Panc1 (cell line): ENCODE measurements around the gene CYB5A. TPM values are rescaled to one million over a fixed set of nuclear protein-coding genes. Genes with fewer than 3 reads are reported as not detected.

ENCODE experiments used
- ATAC-seq: fragments of 200-7000 bp; cut with Tn5 transposase; 2 replicates; pipeline ENCODE4 v1.9.1; 2020; ENCODE audit warnings: mild to moderate bottlenecking, moderate library complexity
- BruUV-seq: library from RNA; stranded (reverse); fragments of 400-500 nt; replicated peaks from 2 replicates; lab custom pipeline; 2021; lab: Mats Ljungman, UMichigan
- CTCF ChIA-PET: fragments of 300-600 bp; sonication (Branson Sonifier 250); formaldehyde crosslinking; loops from one replicate; lab custom pipeline; 2022; ENCODE audit warnings: antibody characterized with exemption; lab: Charles Lee
- POLR2A ChIA-PET: fragments of 300-600 bp; sonication (Branson Sonifier 250); formaldehyde crosslinking; loops from one replicate; lab custom pipeline; 2022; ENCODE audit warnings: antibody characterized with exemption; lab: Charles Lee
- DNase-seq: peaks from one replicate; pipeline ENCODE4 v3.0.0-alpha.2; 2010; ENCODE audit warnings: low read depth, low spot score
- H3K27ac ChIP-seq: 2 replicates; pipeline ENCODE4 v1.5.1; 2011; ENCODE audit warnings: mild to moderate bottlenecking, low read length, inconsistent platforms
- H3K27me3 ChIP-seq: fragments of 200-500 bp; sonication (Bioruptor generic); 2 replicates; pipeline ENCODE4 v1.6.0; 2014; ENCODE audit warnings: low read length, inconsistent platforms; ENCODE audit not compliant: control insufficient read depth, insufficient read depth
- H3K36me3 ChIP-seq: fragments of 200-500 bp; sonication (Bioruptor generic); 2 replicates; pipeline ENCODE4 v1.5.1; 2014; ENCODE audit warnings: inconsistent platforms, mild to moderate bottlenecking, low read length, moderate library complexity; ENCODE audit not compliant: control insufficient read depth, insufficient read depth
- H3K4me1 ChIP-seq: 2 replicates; pipeline ENCODE4 v1.5.1; 2011; ENCODE audit warnings: inconsistent platforms, mild to moderate bottlenecking, low read length, moderate library complexity; ENCODE audit not compliant: control insufficient read depth, insufficient read depth
- H3K4me3 ChIP-seq, 2 experiments: 2 replicates each; pipeline ENCODE4 v1.5.1; 2011 to 2012; ENCODE audit warnings: low read depth in 2 of 2, low read length in 2 of 2, mild to moderate bottlenecking in 2 of 2, inconsistent platforms in 1 of 2, moderate library complexity in 1 of 2
- H3K9me3 ChIP-seq: fragments of 200-500 bp; sonication (Bioruptor generic); 2 replicates; pipeline ENCODE4 v1.5.1; 2014; ENCODE audit warnings: low read depth, mild to moderate bottlenecking, inconsistent platforms, low read length, moderate library complexity; ENCODE audit not compliant: control insufficient read depth, insufficient read depth
- CTCF ChIP-seq: fragments of 450-650 bp; IDR thresholded peaks from 2 replicates; pipeline ENCODE4 v1.5.1; 2017; ENCODE audit warnings: mild to moderate bottlenecking
- POLR2AphosphoS5 ChIP-seq: IDR thresholded peaks from 2 replicates; pipeline ENCODE4 v1.6.1; 2012; ENCODE audit warnings: mild to moderate bottlenecking, low read depth, low read length, moderate library complexity
- REST ChIP-seq, 2 experiments: IDR thresholded peaks; 2 replicates each; pipeline ENCODE4 v1.6.1; 2011 to 2012; ENCODE audit warnings: low read depth in 2 of 2, control low read depth in 1 of 2, low read length in 1 of 2, mild to moderate bottlenecking in 1 of 2, moderate library complexity in 1 of 2; ENCODE audit not compliant: insufficient read depth in 1 of 2
- SIN3A ChIP-seq: IDR thresholded peaks from 2 replicates; pipeline ENCODE4 v1.6.1; 2012; ENCODE audit warnings: low read depth, mild to moderate bottlenecking, low read length, moderate library complexity, borderline replicate concordance; ENCODE audit not compliant: insufficient read depth
- TCF7L2 ChIP-seq: IDR thresholded peaks from 2 replicates; pipeline ENCODE4 v1.6.1; 2011; ENCODE audit warnings: mild to moderate bottlenecking, low read depth, low read length, inconsistent platforms
- in situ Hi-C: cut with HindIII; loops from 2 replicates; pipeline ENCODE4 v1.10.0; 2016; ENCODE audit warnings: low sequenced_read_pairs, low pct_unique_long_range_greater_than_20kb
- intact Hi-C: fragments of 100-400 bp; cut with micrococcal nuclease; formaldehyde crosslinking; loops from one replicate; pipeline ENCODE4 v1.10.0; 2022; ENCODE audit not compliant: unreplicated experiment
- total RNA-seq: library from RNA; stranded (reverse); gene quantifications from one replicate; pipeline ENCODE4 v1.2.1, GENCODE V29; 2021; ENCODE audit not compliant: unreplicated experiment

The CYB5A gene
- total RNA-seq, 1 experiment from 2014 or later = 51.3 TPM

- in situ Hi-C loops = no loop called here
- no peaks in the 10 kb centered on the region for H3K9me3 ChIP-seq
- ATAC-seq (no peak), DNase-seq (no peak)
- no peaks in the 10 kb centered on the region for H3K36me3 ChIP-seq
- H3K4me1 ChIP-seq = peaks cover 6% of the 10 kb centered on the region
- BruUV-seq = no TSS peak
- no peaks in the 10 kb centered on the region for H3K27me3 ChIP-seq
- no peak overlapping the region for H3K4me3 ChIP-seq
- CTCF ChIA-PET = no interaction called here
- no peak overlapping the region for H3K27ac ChIP-seq
- POLR2A ChIA-PET = no interaction called here
- TF ChIP-seq POLR2AphosphoS5 (no peak), SIN3A (no peak), CTCF (no peak), REST (IDR thresholded peaks at IDR 0.05; ENCODE audit: insufficient read depth in 1 of 2, low read depth in 2 of 2, low read length in 1 of 2) (no peak)
- intact Hi-C loops = no loop called here
Measured at GRCh38 chr18:74256190-74256589, 35.6 kb downstream of the CYB5A start.

GRCh38 chr18:74255131-74255616, 36.6 kb downstream of the CYB5A start:
- no peak overlapping the region for H3K27ac ChIP-seq
- in situ Hi-C loops (no loop called here), intact Hi-C loops (no loop called here)
- ChIA-PET POLR2A (no interaction called here), CTCF (no interaction called here)
- no peaks in the 10 kb centered on the region for H3K27me3 ChIP-seq
- peaks cover 6% of the 10 kb centered on the region for H3K4me1 ChIP-seq
- DNase-seq = no peak
- no peak overlapping the region for H3K4me3 ChIP-seq
- no peaks in the 10 kb centered on the region for H3K36me3 ChIP-seq
- no TSS peak for BruUV-seq
- TF ChIP-seq TCF7L2 = no peak
- TF ChIP-seq SIN3A = no peak
- no peak for TF ChIP-seq POLR2AphosphoS5
- TF ChIP-seq CTCF = no peak
- no peak for TF ChIP-seq REST (IDR thresholded peaks at IDR 0.05; ENCODE audit: insufficient read depth in 1 of 2, low read depth in 2 of 2, low read length in 1 of 2)
- ATAC-seq = no peak
- H3K9me3 ChIP-seq = no peaks in the 10 kb centered on the region
